Heart right ventricle (tissue), 16 donors: ENCODE data around the gene DIRAS1. TPM values are rescaled to one million over a fixed set of nuclear protein-coding genes. Genes with fewer than 3 reads are reported as not detected.

ENCODE experiments used
- ATAC-seq, 8 donors: fragments of 200-7000 bp; cut with Tn5 transposase; one replicate each; pipeline ENCODE4 v1.9.1; 2020; ENCODE audit warnings: mild to moderate bottlenecking in 8 of 8, moderate library complexity in 8 of 8, moderate number of reproducible peaks in 1 of 8
- DNase-seq, 2 donors: peaks; one replicate each; pipeline ENCODE4 v3.0.0-alpha.2; 2020
- H3K27ac ChIP-seq, 10 donors: fragments of 200-600 bp; sonication (generic) in 2 of 10; one replicate each; pipeline versions ENCODE4 v1.5.0 to v1.8.0; 2020 to 2022; ENCODE audit warnings: mild to moderate bottlenecking in 3 of 10
- H3K27me3 ChIP-seq, 7 donors: fragments of 200-600 bp; one replicate each; pipeline ENCODE4 v1.8.0; 2021 to 2022; ENCODE audit warnings: mild to moderate bottlenecking in 2 of 7
- H3K36me3 ChIP-seq, 9 donors: fragments of 200-600 bp; sonication (generic) in 1 of 9; one replicate each; pipeline versions ENCODE4 v1.5.0 to v1.8.0; 2020 to 2022; ENCODE audit warnings: mild to moderate bottlenecking in 2 of 9
- H3K4me1 ChIP-seq, 9 donors: fragments of 200-600 bp; sonication (generic) in 1 of 9; one replicate each; pipeline versions ENCODE4 v1.5.0 to v1.8.0; 2020 to 2022; ENCODE audit warnings: mild to moderate bottlenecking in 4 of 9
- H3K4me3 ChIP-seq, 10 donors: fragments of 200-600 bp; sonication (generic) in 2 of 10; one replicate each; pipeline versions ENCODE4 v1.5.0 to v1.8.0; 2020 to 2022; ENCODE audit warnings: mild to moderate bottlenecking in 7 of 10, moderate library complexity in 2 of 10
- H3K9me3 ChIP-seq, 11 donors: fragments of 200-600 bp in 10 of 11; sonication (generic) in 2 of 11; one replicate each; pipeline versions ENCODE4 v1.5.0 to v1.8.0; 2013 to 2022; ENCODE audit warnings: mild to moderate bottlenecking in 2 of 11, control low read depth in 1 of 11, moderate library complexity in 1 of 11
- WGBS, 2 donors: extraction: QIAGEN DNeasy Blood & Tissue Kit; methylation state at CpG; one replicate each; pipeline ENCODE4 v1.1.7; 2013; ENCODE audit warnings: inconsistent platforms in 1 of 2; 5-methylcytosine and 5-hydroxymethylcytosine counted together
- intact Hi-C, 10 donors: fragments of 100-400 bp; cut with DNase I; formaldehyde crosslinking; loops; one replicate each; pipeline versions ENCODE4 v1.11.1 to v1.14.2; 2022
- long read RNA-seq, 3 donors: library from polyadenylated mRNA; unstranded; transcript quantifications; one replicate each; pipeline ENCODE4 v2.0.0, GENCODE V29; 2020 to 2021
- polyA plus RNA-seq, 2 donors: library from polyadenylated mRNA; stranded (reverse); fragments of 200-250 nt; gene quantifications; one replicate each; pipeline ENCODE4 v1.2.3, GENCODE V29; 2013
- total RNA-seq, 10 donors: library from RNA; stranded (reverse); fragmentation: NEBNext Ultra II Directional in 3 of 10; extraction: Animal tissue kit (Norgen Biotek cat#: 25700) in 3 of 10; gene quantifications; one replicate each; pipeline versions ENCODE4 v1.2.1 to v1.2.4, GENCODE V29; 2021 to 2023
- TF ChIP-seq, protein P1 (sequence below), 9 donors: fragments of 200-600 bp; sonication (generic) in 2 of 9; IDR thresholded peaks; one replicate each; pipeline versions ENCODE4 v1.5.0 to v1.8.0; 2021 to 2022; ENCODE audit warnings: antibody characterized with exemption in 9 of 9, mild to moderate bottlenecking in 5 of 9, moderate library complexity in 1 of 9
- donor health status: Arrhythmogenic right ventricular cardiomyopathy.
- donor health status: ischemic (EF 13 %, LVEDD 7.1; RV severe dilation, severe dysfunction).
- donor health status: healthy with polysubstance abuse.
- donor health status: DM: no; HTN: yes; CAD: no.
- donor health status: DM: no; HTN: no; CAD: no.
- donor health status: ischemic (EF 25% LVEDD 6.9; RV normal size, moderate dysfunction).
- donor health status: ischemic (EF 25% LVEDD 5.7; RV mildly dilated, moderate dysfunction).
- donor health status: healthy.
- donor health status: DM: yes; HTN: yes; CAD: no.
- donor health status: Ischemic cardiomyopathy.
- donor health status: ischemic (EF 35%, LVEDD 5.7; RV mildly dilated, moderate dysfunction).
- donor health status: nonischemic (EF 11% LVEDD 7.7; RV severe dilation, severe dysfunction).
- donor health status: DM: yes; HTN: yes; CAD: no.
- donor health status: PGD.
- donor health status: ischemic (EF 29% LVEDD 5.4; RV normal size, mild dysfunction).
- donor health status: nonischemic (EF 23%, LVEDD 6.1; RV moderate dilation, normal function).

Gene DIRAS1, protein sequence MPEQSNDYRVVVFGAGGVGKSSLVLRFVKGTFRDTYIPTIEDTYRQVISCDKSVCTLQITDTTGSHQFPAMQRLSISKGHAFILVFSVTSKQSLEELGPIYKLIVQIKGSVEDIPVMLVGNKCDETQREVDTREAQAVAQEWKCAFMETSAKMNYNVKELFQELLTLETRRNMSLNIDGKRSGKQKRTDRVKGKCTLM
- 100 to 1,000 TPM; 104 to 381 (median 184) TPM for total RNA-seq
- polyA plus RNA-seq, result 100 to 1,000 TPM in 1 of 2 donors, 10 to 100 TPM in 1; 63.7 to 107 TPM
- long read RNA-seq, donor 1, transcript DIRAS1-201 (2 exons, 3,424 nt), result major isoform, 58 of 349 reads
- long read RNA-seq, donor 1, partial matches to known transcripts, result 3 of 349 reads
- long read RNA-seq, donor 1, other reads (novel, unspliced or antisense), result 288 of 349 reads
- long read RNA-seq, donor 2, transcript DIRAS1-201 (2 exons, 3,424 nt), result major isoform, 38 of 381 reads
- long read RNA-seq, donor 2, partial matches to known transcripts, result 1 of 381 reads
- long read RNA-seq, donor 2, other reads (novel, unspliced or antisense), result 342 of 381 reads
- long read RNA-seq, donor 3, partial matches to known transcripts, result 2 of 74 reads
- long read RNA-seq, donor 3, other reads (novel, unspliced or antisense), result 69 of 74 reads

DNA sequence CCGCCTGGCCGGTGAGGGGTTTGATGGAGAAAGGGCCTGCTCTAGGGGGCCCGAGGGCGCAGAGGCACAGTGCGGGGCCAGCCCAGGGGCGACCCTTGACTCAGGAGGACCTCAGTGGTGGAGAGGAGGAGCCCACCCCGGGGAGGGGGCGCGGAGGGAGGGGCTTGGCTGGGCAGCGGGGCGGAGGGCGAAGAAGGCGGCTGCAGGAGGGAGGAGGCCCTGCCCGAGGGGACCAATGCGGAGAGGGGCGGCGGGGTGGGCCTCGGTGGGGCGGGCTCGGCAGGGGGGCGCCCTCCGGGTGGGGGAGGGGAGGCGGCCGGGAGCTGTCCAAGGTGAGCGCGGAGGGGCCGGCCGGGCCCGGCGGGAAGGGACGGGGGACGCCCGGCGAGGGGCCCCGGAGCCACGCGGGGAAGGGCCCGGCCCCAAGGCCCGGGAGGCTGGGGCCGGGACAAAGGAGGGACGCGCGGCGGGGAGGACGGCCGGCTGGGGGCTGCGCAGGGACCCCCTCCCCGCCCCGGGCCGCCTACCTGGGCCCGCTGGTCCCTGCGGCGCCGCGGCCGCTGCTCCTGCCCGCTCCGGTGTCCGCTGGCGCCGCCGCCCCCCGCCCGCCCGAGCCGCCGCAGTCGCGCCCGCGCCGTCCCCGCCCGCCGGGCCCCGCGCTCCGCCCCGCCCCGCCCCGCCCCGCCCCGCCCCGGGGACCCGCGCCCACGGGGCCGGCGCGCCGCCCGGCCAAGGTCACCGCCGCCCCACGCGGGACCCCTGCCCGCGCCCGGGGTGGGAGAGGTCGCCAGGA, at the start of gene DIRAS1:
Gene DIRAS1 (minus strand): TSS at position 596 of the 793 bp plus-strand sequence. CDS start 3,566 bp downstream, outside the sequence.
- peak in 1 of 2 donors; percentile 38 for DNase-seq
- peaks cover 0 to under 1% (median 0%) of the 10 kb centered on the region in 11 donors for H3K9me3 ChIP-seq
- peak in 5 of 8 donors; percentile 3 to 33 (median 15) for ATAC-seq
- WGBS, 2 donors, result 1 to 4% methylated on average over 8 to 79 of the region's 100 CpGs
- H3K4me3 ChIP-seq, result peak within 1 kb of the TSS; percentile 45 to 62 (median 53)
- peaks cover 8 to 28% (median 19%) of the 10 kb centered on the region in 9 donors for H3K4me1 ChIP-seq
- TF ChIP-seq, protein P1, sequence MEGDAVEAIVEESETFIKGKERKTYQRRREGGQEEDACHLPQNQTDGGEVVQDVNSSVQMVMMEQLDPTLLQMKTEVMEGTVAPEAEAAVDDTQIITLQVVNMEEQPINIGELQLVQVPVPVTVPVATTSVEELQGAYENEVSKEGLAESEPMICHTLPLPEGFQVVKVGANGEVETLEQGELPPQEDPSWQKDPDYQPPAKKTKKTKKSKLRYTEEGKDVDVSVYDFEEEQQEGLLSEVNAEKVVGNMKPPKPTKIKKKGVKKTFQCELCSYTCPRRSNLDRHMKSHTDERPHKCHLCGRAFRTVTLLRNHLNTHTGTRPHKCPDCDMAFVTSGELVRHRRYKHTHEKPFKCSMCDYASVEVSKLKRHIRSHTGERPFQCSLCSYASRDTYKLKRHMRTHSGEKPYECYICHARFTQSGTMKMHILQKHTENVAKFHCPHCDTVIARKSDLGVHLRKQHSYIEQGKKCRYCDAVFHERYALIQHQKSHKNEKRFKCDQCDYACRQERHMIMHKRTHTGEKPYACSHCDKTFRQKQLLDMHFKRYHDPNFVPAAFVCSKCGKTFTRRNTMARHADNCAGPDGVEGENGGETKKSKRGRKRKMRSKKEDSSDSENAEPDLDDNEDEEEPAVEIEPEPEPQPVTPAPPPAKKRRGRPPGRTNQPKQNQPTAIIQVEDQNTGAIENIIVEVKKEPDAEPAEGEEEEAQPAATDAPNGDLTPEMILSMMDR (IDR thresholded peaks at IDR 0.05), result no peak
- intact Hi-C loops, result loop anchor here in 1 of 10 donors (5.0 kb wide), 1 partner anchor 59 kb away; no protein-coding TSS in a partner anchor
- H3K36me3 ChIP-seq, result peaks cover 0 to 5% (median 0%) of the 10 kb centered on the region in 9 donors
- H3K27me3 ChIP-seq, result peaks cover 2 to 60% (median 48%) of the 10 kb centered on the region in 7 donors
- H3K27ac ChIP-seq, result peak within 1 kb of the TSS; percentile 83 to 94 (median 90)

DNA sequence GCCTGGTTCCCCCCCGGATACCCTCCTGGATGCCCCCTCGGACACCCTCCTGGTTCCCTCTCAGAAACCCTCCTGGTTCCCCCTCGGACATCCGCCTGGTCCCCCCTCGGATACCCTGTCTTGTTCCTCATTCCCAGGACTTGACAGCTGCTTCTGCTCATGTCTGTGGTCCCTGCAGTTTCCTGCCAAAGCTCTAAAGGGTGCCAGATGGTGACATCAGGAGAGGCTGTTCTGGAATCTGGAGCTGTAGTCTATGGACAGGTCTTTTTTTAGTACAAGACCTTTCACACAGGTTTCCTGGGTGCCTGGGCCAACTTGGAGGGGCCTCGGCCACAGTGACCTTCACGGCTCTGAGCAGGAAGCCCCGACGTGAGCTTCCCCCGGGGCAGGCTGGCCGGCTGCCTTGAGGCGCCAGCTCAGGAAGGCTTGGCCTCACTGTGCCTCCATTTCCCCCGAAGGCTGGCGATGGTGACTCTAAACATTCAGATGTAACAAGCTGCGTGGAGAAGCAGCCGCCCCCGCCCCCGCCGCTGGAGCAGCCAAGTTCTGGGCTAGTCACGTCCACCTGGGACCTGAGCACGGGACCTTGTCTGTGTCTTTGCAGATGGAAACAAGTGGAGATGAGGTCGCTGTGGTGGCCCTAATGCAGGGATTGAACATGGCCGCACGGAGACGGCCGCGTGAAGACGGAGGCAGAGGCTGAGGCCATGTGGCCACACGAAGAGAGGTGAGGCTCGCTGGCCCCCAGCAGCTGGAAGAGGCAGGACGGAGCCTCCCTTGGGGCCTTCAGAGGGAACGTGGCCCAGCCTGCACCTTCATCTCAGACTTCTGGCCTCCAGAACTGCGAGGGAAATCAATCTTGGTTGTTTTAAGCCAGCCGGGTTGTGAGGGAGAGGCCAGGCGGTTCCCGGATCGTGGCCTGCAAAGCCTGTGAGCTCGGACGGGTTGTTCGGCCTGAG, 49.2 kb upstream of the DIRAS1 start:
- peak overlapping the region; percentile 52 to 94 (median 86) for H3K27ac ChIP-seq
- TF ChIP-seq, protein P1 (IDR thresholded peaks at IDR 0.05), result no peak
- peaks cover 24 to 61% (median 47%) of the 10 kb centered on the region in 9 donors for H3K4me1 ChIP-seq
- peak; percentile 62 to 84 for DNase-seq
- intact Hi-C loops, result no loop called here
- H3K27me3 ChIP-seq, result no peaks in the 10 kb centered on the region
- WGBS, 2 donors, result 41 to 50% methylated on average over 39 to 40 of the region's 40 CpGs
- H3K4me3 ChIP-seq, result peak overlapping the region in 1 of 10 donors; percentile 13
- H3K9me3 ChIP-seq, result no peaks in the 10 kb centered on the region
- peaks cover 0 to 39% (median 27%) of the 10 kb centered on the region in 9 donors for H3K36me3 ChIP-seq
- peak; percentile 73 to 89 (median 84) for ATAC-seq

DNA sequence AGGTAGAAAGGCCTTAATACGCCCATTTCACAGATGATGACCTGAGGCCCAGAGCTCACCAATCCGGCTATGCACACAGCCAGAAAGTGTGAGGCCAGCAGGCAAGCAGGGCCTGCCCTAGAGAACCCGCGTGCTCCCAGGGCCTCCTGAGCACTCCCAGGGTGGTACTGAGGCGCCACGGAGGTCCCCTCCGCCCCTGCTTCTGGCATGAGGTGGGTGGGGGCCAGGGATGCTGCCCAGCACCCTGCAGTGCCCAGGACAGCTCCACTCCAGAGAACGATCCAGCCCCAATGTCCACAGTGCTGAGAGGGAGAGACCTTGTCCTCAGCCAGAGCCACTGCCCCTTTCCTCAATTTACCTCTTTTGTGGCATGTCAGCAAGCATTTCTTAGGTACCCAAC, 48.0 kb upstream of the DIRAS1 start:
- ATAC-seq (peak in 1 of 8 donors; percentile 15), DNase-seq (no peak)
- peak overlapping the region in 6 of 10 donors; percentile 33 to 94 (median 57) for H3K27ac ChIP-seq
- intact Hi-C loops, result no loop called here
- H3K27me3 ChIP-seq, result no peaks in the 10 kb centered on the region
- H3K4me1 ChIP-seq, result peaks cover 15 to 50% (median 36%) of the 10 kb centered on the region in 9 donors
- 88 to 95% methylated on average over 8 of the region's 8 CpGs for WGBS, 2 donors
- H3K36me3 ChIP-seq, result peaks cover 0 to 50% (median 38%) of the 10 kb centered on the region in 9 donors
- no peaks in the 10 kb centered on the region for H3K9me3 ChIP-seq
- H3K4me3 ChIP-seq, result no peak overlapping the region
- TF ChIP-seq, protein P1 (IDR thresholded peaks at IDR 0.05), result no peak
